GM23338 (cell line): ENCODE results near the gene USP5. TPM values are rescaled to one million over a fixed set of nuclear protein-coding genes. Genes with fewer than 3 reads are reported as not detected.

Source experiments
- ATAC-seq: fragments of 200-7000 bp; cut with Tn5 transposase; 3 replicates; pipeline ENCODE4 v1.9.1; 2020
- DNase-seq: peaks from one replicate; pipeline ENCODE4 v3.0.0-alpha.2; 2015; ENCODE audit warnings: low spot score
- H2AFZ ChIP-seq: fragments of 200-600 bp; sonication (generic); 2 replicates; pipeline ENCODE4 v1.8.0; 2016; ENCODE audit warnings: antibody characterized with exemption, mild to moderate bottlenecking, moderate library complexity
- H3F3A ChIP-seq: fragments of 200-600 bp; sonication (generic); replicated peaks from 2 replicates; pipeline ENCODE4 v1.8.0; 2017; ENCODE audit warnings: antibody characterized with exemption, mixed run types, low read depth
- H3K27ac ChIP-seq: fragments of 200-600 bp; sonication (generic); 2 replicates; pipeline ENCODE4 v1.6.1; 2016; ENCODE audit warnings: low read depth
- H3K27me3 ChIP-seq: fragments of 200-600 bp; sonication (generic); 2 replicates; pipeline ENCODE4 v1.8.0; 2016; ENCODE audit warnings: mild to moderate bottlenecking, mixed run types, moderate library complexity; ENCODE audit not compliant: insufficient read depth
- H3K36me3 ChIP-seq: fragments of 200-600 bp; sonication (generic); 2 replicates; pipeline ENCODE4 v1.8.0; 2016; ENCODE audit warnings: mild to moderate bottlenecking; ENCODE audit not compliant: insufficient read depth
- H3K4me1 ChIP-seq: fragments of 200-600 bp; sonication (generic); 2 replicates; pipeline ENCODE4 v1.8.0; 2016; ENCODE audit warnings: mild to moderate bottlenecking, moderate library complexity; ENCODE audit not compliant: insufficient read depth
- H3K4me2 ChIP-seq: fragments of 200-600 bp; sonication (generic); 2 replicates; pipeline ENCODE4 v1.7.1; 2017; ENCODE audit warnings: mixed run types
- H3K4me3 ChIP-seq: fragments of 200-600 bp; sonication (generic); 2 replicates; pipeline ENCODE4 v1.6.1; 2016; ENCODE audit warnings: mixed run types
- H3K79me2 ChIP-seq: fragments of 200-600 bp; sonication (generic); replicated peaks from 2 replicates; pipeline ENCODE4 v1.8.0; 2017; ENCODE audit warnings: mild to moderate bottlenecking; ENCODE audit not compliant: insufficient read depth
- H3K9me2 ChIP-seq: fragments of 200-600 bp; sonication (generic); 2 replicates; pipeline ENCODE4 v1.8.0; 2017; ENCODE audit not compliant: insufficient read depth
- H4K20me1 ChIP-seq: fragments of 200-600 bp; sonication (generic); replicated peaks from 2 replicates; pipeline ENCODE4 v1.8.0; 2017; ENCODE audit warnings: mild to moderate bottlenecking; ENCODE audit not compliant: insufficient read depth
- H3K27ac Mint-ChIP-seq: 2 replicates; pipeline ENCODE4 v1.8.0; 2020; ENCODE audit warnings: inconsistent platforms, mild to moderate bottlenecking, moderate library complexity, mixed read lengths
- H3K27me3 Mint-ChIP-seq: 3 replicates; pipeline ENCODE4 v1.8.0; 2022; ENCODE audit warnings: low read depth, mild to moderate bottlenecking, moderate library complexity, mixed read lengths, inconsistent platforms; ENCODE audit not compliant: insufficient read depth, poor library complexity
- H3K36me3 Mint-ChIP-seq: 3 replicates; pipeline ENCODE4 v1.8.0; 2021; ENCODE audit warnings: low read depth, mild to moderate bottlenecking, inconsistent platforms, moderate library complexity, mixed read lengths
- H3K4me1 Mint-ChIP-seq: 3 replicates; pipeline ENCODE4 v1.8.0; 2020; ENCODE audit warnings: mild to moderate bottlenecking, inconsistent platforms, mixed read lengths
- H3K4me3 Mint-ChIP-seq: 3 replicates; pipeline ENCODE4 v1.8.0; 2021; ENCODE audit warnings: moderate library complexity, mild to moderate bottlenecking, inconsistent platforms, mixed read lengths
- H3K9me3 Mint-ChIP-seq: 3 replicates; pipeline ENCODE4 v1.8.0; 2020; ENCODE audit warnings: moderate library complexity, mild to moderate bottlenecking, inconsistent platforms, mixed read lengths
- CREB1 ChIP-seq: fragments of 250-450 bp; sonication (Bioruptor Pico); IDR thresholded peaks from 2 replicates; pipeline ENCODE4 v1.5.0; 2020; ENCODE audit warnings: low read depth, mild to moderate bottlenecking, moderate library complexity
- CTCF ChIP-seq, 2 experiments: fragments of 200-600 bp in 1 of 2; sonication (generic) in 1 of 2; conservative IDR thresholded peaks; 2 replicates each; pipeline versions ENCODE4 v1.5.1 to v1.6.1; 2016 to 2017; ENCODE audit warnings: antibody characterized with exemption in 2 of 2, low read depth in 2 of 2, mild to moderate bottlenecking in 2 of 2, moderate library complexity in 1 of 2
- ETS1 ChIP-seq: IDR thresholded peaks from 2 replicates; pipeline ENCODE4 v1.6.1; 2016; ENCODE audit warnings: antibody characterized with exemption
- EZH2 ChIP-seq: fragments of 200-600 bp; sonication (generic); IDR thresholded peaks from one replicate; pipeline ENCODE4 v1.8.0; 2017; ENCODE audit warnings: antibody characterized with exemption, mild to moderate bottlenecking, low read depth; ENCODE audit not compliant: unreplicated experiment
- JUNB ChIP-seq: IDR thresholded peaks from one replicate; pipeline ENCODE4 v1.6.1; 2016; ENCODE audit warnings: antibody characterized with exemption; ENCODE audit not compliant: unreplicated experiment
- NANOG ChIP-seq: IDR thresholded peaks from 2 replicates; pipeline ENCODE4 v1.6.1; 2016; ENCODE audit warnings: antibody characterized with exemption, borderline replicate concordance
- POLR2AphosphoS5 ChIP-seq: IDR thresholded peaks from 2 replicates; pipeline ENCODE4 v1.6.1; 2016; ENCODE audit warnings: antibody characterized with exemption, low read depth
- REST ChIP-seq: IDR thresholded peaks from one replicate; pipeline ENCODE4 v1.6.1; 2018; ENCODE audit warnings: antibody characterized with exemption; ENCODE audit not compliant: unreplicated experiment
- STAT1 ChIP-seq: IDR thresholded peaks from one replicate; pipeline ENCODE4 v1.6.1; 2016; ENCODE audit warnings: antibody characterized with exemption; ENCODE audit not compliant: unreplicated experiment
- ZNF114 ChIP-seq: fragments of 250-450 bp; sonication (Bioruptor Pico); IDR thresholded peaks from 2 replicates; pipeline ENCODE4 v1.5.0; 2020; ENCODE audit warnings: mild to moderate bottlenecking, moderate library complexity
- polyA plus RNA-seq: library from polyadenylated mRNA; unstranded; fragments of >200 nt; fragmentation: Nextera tagmentation; extraction: Ambion mirVana; gene quantifications from 2 replicates; pipeline ENCODE4 v1.2.1, GENCODE V29; 2016
- total RNA-seq: library from RNA; depleted of rRNA; stranded (reverse); fragments of >200 nt; shearing (Covaris generic); gene quantifications from 2 replicates; pipeline ENCODE4 v1.2.3, GENCODE V29; 2014

USP5 gene
- total and polyA plus RNA-seq, 2 experiments from 2014 or later, result 35.1 to 109 TPM

GRCh38 chr12:6826125-6826733 is 25.7 kb upstream of the USP5 start:
- H3K36me3 ChIP-seq, result 0 out of 2 replicates have a peak, but pooled peaks cover 3% of the 10 kb centered on the region
- Mint-ChIP-seq H3K4me3 (no peak overlapping the region; the same call in 2 of the 3 replicates), H3K9me3 (no peaks in the 10 kb centered on the region), H3K27ac (no peak overlapping the region), H3K4me1 (peaks cover 53% of the 10 kb centered on the region), H3K27me3 (peaks cover 23% of the 10 kb centered on the region), H3K36me3 (peaks cover 21% of the 10 kb centered on the region)
- no peaks in the 10 kb centered on the region for H4K20me1 ChIP-seq
- ATAC-seq (no peak), DNase-seq (no peak)
- H3F3A ChIP-seq, result peaks cover 17% of the 10 kb centered on the region
- no peak overlapping the region for H3K4me3 ChIP-seq
- H3K79me2 ChIP-seq, result peaks cover 9% of the 10 kb centered on the region
- H2AFZ ChIP-seq, result no peak overlapping the region
- H3K9me2 ChIP-seq, result no peaks in the 10 kb centered on the region
- peaks cover 40% of the 10 kb centered on the region for H3K4me1 ChIP-seq
- peak overlapping the region; percentile 88; the same call in 1 of the 2 replicates for H3K4me2 ChIP-seq
- H3K27me3 ChIP-seq, result peaks cover 46% of the 10 kb centered on the region
- no peak for TF ChIP-seq ZNF114
- TF ChIP-seq EZH2, result no peak
- TF ChIP-seq CREB1 (CRISPR knock-in tag), result no peak
- no peak for TF ChIP-seq REST
- no peak for TF ChIP-seq JUNB
- TF ChIP-seq NANOG, result no peak
- no peak for TF ChIP-seq ETS1
- no peak for TF ChIP-seq CTCF (conservative IDR thresholded peaks at IDR 0.05; ENCODE audit: low read depth in 2 of 2)
- TF ChIP-seq POLR2AphosphoS5, result no peak
- no peak for TF ChIP-seq STAT1
- H3K27ac ChIP-seq, result no peak overlapping the region
